GM19351 (cell line): ENCODE data around the gene RIPOR3.
A peak's percentile ranks its signal among the peaks of the same experiment; 100 is the strongest.
"Not testable (repeated sequence)": the region's sequence is repeated elsewhere in the genome, so short reads cannot be mapped to it uniquely, and the experiment has no call there.

Experiments used
- ATAC-seq: cut with Tn5 transposase; IDR thresholded peaks from one replicate; pipeline ENCODE4 v1.9.1; 2021; ENCODE audit warnings: mild to moderate bottlenecking, moderate library complexity; ENCODE audit not compliant: unreplicated experiment

RIPOR3 gene

GRCh38 chr20:50560867-50561266 is 130.5 kb downstream of the RIPOR3 start:
- no peak for ATAC-seq

DNA sequence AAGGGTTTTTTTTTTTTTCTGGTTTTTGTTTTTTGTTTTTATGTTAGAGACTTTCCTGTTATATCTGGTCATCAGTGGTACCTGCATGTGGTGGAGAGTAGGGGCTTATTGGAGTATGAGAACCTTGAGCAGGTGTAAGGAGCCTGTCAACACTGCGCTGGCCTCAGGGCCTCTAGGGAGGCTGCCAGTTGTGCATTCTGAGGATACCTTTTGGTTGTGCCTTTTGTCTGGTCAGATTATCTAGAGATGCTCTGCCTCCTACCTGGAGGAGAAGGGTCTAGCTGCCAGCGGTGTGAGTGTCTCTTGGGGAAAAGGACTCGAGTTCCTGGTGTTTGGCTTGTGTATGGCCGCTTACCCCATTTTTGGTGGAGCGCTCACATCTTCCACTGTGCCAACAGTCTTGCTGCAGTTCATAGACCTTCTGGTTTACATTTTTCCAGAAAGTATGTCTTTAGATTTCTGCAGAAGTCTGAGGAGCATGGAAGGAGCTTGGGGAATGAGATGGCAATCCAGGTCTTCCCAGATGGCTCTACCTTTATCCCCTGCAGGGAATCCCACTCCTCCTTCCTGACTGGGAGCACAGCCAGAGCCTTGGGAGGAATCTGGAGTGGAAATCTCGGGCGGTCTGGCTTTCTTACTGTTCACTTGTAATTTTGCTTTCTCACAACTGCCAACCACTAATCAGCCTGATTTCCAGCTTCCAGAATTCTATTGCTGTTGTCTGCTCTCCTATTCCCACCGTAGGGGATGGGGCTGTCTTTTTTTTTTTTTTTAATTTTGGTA is 131.3 kb downstream of the RIPOR3 start:
- ATAC-seq = no peak

- ATAC-seq = no peak
Observed at GRCh38 chr20:50559149-50559548, 132.2 kb downstream of the RIPOR3 start.

GRCh38 chr20:50558483-50558925 is 132.8 kb downstream of the RIPOR3 start:
- ATAC-seq = no peak

GRCh38 chr20:50557549-50558134 is 133.7 kb downstream of the RIPOR3 start:
- ATAC-seq = no peak

GRCh38 chr20:50555662-50556061 is 135.7 kb downstream of the RIPOR3 start:
- no peak for ATAC-seq

DNA sequence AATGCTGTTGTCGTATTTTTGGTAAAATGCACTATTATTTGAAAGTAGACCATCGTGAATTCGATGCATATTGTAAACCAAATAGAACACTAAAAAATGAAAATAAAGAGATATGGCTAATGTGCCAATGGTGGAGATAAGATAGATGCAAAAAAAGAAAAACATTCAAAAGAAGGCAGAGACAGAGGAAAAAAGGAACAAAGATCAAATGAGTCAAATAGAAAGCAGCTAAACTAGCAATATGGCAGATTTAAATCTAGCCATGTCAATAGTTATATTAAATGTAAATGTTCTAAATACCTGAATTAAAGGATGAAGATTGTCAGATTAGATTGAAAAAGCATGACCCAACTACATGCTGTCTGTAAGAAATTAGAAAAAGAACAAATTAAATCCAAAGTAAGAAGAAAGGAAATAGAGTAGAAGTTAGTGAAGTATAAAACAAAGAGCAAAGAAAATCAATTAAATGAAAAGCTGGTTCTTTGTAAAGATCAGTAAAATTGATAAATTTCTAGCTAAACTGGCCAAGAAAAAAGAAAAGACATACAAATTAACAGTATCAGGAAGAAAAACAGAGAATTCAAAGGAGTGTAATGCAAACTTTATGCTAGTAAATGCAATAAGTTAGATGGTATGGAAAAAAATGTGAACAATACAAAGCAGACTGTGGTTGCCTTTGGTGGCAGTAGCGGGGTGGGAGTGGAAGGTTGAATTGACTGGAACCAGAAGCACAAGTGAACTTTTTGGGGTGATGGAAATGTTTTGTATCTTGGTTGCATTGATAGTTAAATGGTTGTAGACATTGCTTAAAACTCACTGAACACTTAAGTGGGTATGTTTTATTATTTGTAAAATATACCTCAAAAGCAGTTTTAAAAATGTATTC is 136.4 kb downstream of the RIPOR3 start:
- ATAC-seq = no peak

DNA sequence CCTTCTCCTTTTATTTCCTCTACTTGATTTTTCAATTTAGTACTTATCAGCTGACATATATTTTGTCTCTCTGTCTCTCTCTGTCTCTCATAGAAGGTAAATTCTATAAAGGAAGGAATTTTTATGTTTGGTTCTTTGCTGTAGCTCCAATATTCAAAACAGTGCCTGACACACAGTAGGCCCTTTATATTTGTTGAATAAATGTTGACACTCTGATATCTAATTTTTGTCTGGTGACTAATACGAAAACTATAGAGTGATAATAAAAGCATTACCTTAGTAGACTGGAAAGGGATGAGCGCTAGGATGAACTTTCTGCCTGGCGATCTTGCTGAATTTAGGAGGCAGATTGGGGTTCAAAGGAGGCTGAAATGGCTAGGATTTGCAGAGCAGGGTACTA is 138.4 kb downstream of the RIPOR3 start:
- no peak for ATAC-seq

DNA sequence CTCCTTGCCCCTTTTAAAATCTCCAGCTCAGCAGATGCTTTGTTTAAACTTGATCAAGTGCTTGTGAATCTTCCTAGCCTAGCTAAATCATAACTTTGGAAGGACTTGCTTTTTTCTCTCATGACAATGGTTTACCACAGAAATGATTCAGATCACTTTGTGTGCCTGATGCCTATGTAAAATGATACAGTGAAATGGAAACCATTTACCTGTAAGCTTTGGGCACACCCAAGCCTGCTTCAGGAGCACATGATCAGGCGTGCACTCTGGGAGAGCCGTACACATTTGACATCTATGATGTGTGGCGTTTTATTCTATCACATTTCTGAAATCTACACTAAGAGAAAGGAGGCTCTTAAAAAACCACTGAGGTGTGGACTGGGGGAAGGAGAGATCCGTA is 140.1 kb downstream of the RIPOR3 start:
- ATAC-seq = no peak

GRCh38 chr20:50550531-50550930 is 140.8 kb downstream of the RIPOR3 start:
- no peak for ATAC-seq

DNA sequence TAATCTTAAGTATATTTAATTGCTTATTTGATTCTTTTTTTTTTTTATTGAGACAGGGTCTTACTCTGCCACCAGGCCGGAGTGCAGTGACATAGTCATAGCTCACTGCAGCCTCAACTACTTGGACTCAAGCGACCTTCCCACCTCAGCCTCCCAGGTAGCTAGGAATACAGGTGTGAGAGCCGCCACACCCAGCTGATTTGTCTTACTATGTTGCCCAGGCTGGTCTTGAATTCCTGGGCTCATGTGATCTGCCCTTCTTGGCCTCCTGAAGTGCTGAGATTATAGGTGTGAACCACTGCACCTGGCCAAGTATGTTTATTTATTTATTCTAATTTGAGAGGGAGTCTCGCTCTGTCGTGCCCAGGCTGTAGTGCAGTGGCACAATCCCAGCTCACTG is 142.9 kb downstream of the RIPOR3 start:
- no peak for ATAC-seq

DNA sequence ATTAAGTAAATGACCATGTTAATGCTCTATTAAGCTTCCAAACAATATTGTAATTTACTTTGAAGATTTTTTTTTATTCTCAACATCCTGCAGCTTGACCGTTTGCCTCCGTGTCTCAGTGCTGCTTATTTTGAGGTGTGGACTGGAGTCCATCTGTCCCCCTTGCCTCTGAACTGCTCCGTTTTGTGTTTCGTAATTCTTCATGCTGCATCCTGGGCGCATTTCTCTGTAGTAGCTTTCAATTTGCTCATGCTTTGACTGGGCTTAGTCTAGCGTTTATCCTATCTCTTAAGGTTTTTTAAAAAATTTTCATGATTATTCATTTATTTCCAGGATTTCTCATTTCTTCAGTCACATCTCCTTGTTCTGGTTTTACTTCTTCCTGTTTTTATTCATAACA is 143.4 kb downstream of the RIPOR3 start:
- ATAC-seq = no peak

DNA sequence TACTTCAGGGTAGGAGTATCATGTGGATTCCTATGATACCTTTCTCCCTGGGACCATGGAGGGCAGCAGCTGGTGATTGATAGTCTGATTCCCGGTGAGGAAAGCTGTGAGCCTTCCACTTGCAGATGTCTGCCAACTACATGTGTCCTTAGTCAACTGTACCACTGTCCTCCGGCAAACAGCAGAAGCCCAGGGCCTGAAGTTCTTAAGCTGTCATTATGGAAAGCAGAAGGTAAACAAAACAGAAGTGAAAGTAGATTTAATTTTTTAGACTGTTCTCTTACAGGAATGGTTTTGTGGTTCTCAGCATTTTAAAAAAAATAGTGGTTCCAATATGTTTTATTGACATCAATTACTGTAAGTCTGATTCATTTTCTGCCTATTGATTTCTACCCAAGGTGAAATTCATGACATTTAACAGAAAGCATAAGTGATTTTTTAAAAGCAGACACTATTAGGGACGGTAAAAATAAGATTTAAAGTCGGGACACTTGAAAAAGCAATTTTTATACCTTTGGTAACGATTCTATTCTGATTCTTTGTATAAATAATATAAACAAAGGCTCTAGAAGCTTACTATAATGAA is 144.5 kb downstream of the RIPOR3 start:
- no peak for ATAC-seq

GRCh38 chr20:50545126-50545525 is 146.2 kb downstream of the RIPOR3 start:
- ATAC-seq = no peak

DNA sequence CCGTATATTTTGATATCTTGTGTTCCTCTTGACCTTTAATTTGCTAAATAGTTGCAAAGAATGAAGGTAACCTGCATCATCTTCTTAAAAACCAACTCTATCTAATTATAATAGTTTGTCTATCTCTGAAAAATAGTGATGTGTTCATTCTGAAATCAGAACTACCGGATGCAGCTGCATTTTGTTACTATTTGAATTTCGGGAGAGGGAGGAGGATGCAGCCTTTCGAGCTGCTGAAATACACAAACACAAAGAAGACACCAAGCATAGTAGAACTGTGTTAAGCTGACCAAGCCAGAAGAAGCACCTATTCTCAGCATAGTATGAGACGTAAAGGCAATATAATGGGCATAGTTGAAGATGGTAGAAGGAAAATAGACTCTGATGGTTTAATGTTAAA is 148.0 kb downstream of the RIPOR3 start:
- ATAC-seq = no peak

- ATAC-seq = peak; percentile 41
Observed at GRCh38 chr20:50541606-50542041, 149.7 kb downstream of the RIPOR3 start.

DNA sequence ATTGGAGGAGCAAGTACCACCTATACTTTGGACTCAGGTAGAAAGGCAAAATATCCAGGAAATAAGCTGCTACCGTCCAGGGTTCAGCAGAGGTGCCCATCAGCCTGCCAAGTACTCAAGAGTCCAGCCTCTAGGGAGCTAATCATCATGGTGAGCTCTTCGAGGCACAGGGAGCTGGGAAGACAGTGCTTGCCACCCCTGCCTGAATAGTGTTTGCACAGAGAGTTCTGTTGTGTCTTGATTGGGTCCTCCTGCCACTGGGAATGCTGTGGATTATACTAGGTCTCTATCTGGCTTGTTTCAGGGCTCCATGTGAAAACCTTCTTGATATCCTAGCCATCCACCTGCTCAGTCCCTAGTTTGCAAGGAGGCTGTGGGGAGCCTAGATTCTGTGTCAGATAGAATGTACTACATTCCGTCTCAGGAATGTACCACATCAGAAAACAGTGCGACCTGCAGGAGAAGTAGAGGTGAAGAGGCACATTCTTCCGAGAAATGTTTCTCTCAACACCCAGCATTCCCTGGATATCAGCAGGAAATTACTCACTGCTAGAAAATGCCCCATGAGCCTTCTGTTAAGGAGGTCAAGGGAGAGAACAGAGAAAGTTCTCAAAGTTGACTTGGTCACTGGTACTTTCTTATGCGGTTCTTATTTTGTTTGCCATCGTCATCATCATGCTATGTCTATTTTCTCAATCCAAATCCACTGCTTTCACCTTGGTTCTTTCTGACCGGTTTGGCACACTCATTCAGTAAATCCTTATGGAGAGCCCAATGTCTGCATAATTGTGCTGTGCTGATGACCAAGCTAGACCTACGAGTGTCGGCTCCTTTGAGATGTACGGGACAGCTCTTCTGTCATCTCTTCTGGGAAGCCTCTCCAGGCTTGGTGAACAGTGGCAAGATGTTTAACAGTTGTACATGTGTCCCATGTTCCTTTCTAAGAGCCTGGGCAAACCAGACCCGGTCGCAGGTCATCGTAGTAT is 150.4 kb downstream of the RIPOR3 start:
- ATAC-seq = peak; percentile 8

- ATAC-seq = not testable (repeated sequence)
Observed at GRCh38 chr20:50539798-50540197, 151.5 kb downstream of the RIPOR3 start.

- no peak for ATAC-seq
Observed at GRCh38 chr20:50538276-50538675, 153.1 kb downstream of the RIPOR3 start.
